ENCODE data around the gene MLLT10.

MLLT10 gene

GRCh38 chr10:21749788-21750187 is 215.8 kb downstream of the MLLT10 start:
- DNase-seq: no peak

DNA sequence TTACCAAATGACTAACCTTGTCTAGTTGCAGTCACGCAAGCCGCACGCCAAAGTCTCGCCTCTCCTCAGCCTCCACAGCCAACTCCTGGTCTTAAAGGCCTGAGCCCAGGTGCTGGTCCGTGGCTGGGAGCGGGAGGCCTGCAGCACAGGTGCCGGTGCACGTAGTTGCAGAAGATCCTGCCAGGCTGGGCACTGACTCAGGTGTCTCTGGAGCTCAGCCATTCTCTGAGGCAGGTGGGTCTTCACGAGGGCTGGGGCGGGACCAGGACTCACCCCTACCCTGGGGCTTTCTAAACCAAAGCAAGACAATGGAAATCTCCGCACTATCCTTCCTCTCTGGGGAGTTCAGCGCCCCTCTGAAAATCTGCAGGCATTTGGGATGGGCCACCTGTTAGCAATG is 216.4 kb downstream of the MLLT10 start:
- DNase-seq: no peak

- DNase-seq: no peak
Observed at GRCh38 chr10:21751341-21752310, 217.6 kb downstream of the MLLT10 start.

- DNase-seq: no peak
Observed at GRCh38 chr10:21753497-21754270, 219.7 kb downstream of the MLLT10 start.

DNA sequence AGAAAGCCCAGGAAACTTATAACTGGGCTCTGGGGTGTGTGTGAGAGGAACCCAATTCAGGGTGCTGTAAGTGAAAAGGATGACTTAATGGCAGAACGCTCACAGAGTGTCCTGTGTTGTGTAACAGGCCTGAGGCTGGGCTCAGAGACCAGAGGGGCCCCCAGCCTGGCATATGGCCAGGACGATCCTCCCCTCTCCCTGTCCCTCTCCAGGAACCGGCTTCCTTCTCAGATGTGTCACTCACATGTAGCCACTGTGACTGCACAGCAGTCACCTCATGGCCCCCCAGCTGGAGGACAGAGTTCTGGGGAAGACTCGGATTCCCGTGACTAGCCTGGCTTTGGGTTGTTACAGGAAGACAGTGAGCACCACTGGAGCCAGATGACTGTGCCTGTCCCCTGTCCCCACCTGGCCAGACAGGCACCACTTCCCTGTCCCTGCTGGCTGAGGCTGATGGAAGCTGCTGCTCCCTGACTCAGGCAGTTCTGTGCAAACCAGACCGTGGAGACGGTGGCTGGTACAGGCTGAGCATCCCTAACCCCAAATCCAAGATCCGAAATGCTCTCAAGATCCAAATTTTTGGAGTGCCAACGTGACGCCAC is 220.5 kb downstream of the MLLT10 start:
- no peak for DNase-seq

DNA sequence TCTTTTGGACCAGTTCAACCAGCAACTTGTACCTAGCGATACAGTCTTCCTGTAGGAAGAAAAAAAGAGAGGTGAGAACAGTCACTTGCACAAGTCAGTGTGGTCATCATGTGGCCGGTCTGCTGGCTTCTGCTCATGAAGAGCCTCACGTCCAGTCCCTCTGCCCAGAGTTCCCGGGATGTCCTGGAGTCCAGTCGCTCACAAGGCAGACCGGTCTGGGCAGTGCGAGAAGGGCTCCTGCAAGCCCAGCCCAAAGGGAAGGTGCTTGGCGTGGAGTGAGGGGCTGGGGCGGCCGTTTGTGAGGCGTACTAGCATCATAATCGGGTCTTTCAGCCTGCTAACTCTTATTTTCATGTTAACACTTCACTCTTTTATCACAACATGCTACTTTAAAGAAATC is 222.7 kb downstream of the MLLT10 start:
- DNase-seq: no peak

GRCh38 chr10:21757185-21757901 is 223.3 kb downstream of the MLLT10 start:
- DNase-seq: no peak

GRCh38 chr10:21758239-21758638 is 224.2 kb downstream of the MLLT10 start:
- no peak for DNase-seq

GRCh38 chr10:21758696-21759095 is 224.7 kb downstream of the MLLT10 start:
- no peak for DNase-seq

DNA sequence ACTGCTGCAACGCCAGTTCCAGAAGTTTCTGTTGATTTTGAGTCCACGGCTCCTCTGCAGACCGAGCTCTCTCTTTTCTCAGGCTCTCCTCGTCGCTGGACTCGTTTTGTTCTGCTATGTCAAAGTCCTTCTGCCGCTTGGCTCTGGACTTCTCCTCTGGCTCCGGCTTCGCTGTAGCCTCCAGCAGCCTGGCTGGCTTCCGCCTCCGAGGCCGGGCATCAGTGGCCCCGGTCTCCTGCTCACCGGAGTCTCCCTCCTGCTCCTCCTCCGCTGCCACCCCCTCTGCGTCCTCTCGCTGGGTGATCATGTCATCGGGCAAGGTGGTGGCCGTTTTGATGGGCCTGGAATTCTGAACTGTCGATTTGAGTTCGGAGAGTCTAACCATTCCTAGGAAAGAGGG is 225.2 kb downstream of the MLLT10 start:
- DNase-seq: no peak

DNA sequence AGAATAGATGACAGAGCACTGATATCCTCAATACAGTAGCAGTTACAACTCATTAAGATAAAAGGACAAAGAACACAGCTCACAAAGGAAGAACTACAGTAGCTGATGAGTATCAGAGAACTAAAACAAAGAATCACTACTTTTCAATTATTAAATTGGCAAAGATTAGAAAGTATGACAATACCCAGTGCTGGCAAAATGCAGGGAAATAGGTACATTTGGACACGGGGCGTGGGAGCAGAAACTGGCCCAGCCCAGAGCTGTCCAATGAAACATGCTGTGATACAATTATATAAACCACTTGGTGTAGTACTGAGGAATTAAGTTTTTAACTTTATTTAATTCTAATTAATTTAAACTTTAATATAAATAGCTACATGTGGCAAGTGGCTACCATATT is 226.3 kb downstream of the MLLT10 start:
- no peak for DNase-seq

DNA sequence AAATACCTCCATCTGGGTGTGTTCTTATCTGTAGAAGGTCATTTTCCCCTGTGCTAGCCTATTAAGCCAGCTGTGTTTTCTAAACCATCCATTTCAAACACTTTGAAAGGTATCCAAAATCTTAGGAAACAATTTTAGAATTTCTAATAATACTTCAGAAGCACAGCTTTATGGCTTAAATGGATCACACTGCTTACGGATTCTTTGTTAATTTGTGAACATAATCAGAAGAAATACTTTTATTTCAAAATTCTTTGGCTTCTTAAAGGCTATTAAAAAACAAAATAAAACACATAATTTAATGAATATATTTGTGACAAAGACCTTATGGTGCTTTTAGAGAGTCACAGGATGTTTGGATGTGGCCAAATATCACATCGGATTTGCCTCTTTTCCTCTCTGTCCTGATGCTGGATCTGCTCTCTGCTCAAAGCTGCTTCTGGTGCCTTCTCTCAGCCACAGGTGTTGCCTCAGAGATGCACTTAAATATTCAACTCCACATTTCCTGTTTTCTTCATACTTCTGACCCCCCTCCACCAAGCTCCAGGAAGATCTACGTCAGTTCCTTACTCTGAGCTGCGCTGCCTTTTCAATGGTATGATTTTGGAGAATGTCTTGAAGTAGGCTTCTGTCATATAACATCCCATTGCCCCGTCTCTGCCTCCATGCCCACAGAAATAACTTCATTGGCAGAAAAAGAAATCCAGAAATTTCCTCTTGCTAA is 230.6 kb downstream of the MLLT10 start:
- no peak for DNase-seq

DNA sequence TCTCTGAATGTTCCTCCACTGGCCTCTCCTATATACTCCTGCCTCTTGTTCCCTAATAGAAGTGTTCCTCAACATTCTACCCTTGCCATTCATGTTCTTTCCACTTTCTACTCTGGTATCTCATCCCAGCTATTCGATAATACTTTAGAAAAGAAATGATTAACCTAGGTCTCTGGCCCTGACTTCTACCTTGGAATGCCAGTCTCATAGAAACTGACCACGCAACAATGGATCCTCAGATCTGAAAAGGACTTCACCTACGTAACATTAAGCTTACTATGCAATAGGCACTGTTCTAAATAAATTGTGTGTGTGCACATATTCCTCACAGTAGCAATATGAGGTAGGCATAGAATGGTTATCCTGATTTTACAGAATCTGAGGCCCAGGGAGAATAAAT is 235.0 kb downstream of the MLLT10 start:
- DNase-seq: no peak

GRCh38 chr10:21771219-21771618 is 237.2 kb downstream of the MLLT10 start:
- no peak for DNase-seq

GRCh38 chr10:21776883-21777282 is 242.9 kb downstream of the MLLT10 start:
- no peak for DNase-seq

DNA sequence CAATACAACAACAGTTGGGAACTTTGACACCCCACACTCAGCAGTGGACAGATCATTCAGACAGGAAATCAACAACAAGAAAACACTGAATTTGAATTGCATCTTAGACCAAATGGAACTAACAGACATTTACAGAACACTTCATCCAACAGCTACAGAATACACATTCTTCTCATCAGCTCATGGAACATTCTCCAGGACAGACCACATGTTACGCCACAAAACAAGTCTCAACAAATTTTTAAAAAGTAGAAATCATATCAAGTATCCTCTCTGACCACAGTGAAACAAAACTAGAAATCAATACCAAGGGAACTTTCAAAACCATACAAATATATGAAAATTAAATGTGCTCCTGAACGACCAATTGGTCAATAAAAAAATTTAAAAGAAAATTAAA is 257.2 kb downstream of the MLLT10 start:
- no peak for DNase-seq

All from stimulated activated CD4-positive, alpha-beta T cell treated with anti-CD3 and anti-CD28 coated beads, Interleukin-4, amount 100 ng/mL, for 24 hours (primary cell).